ENCODE data around the gene NOL8. TPM values are rescaled to one million over a fixed set of nuclear protein-coding genes. Genes with fewer than 3 reads are reported as not detected.

NOL8 gene
- total RNA-seq, 1 donor from 2014 or later, result 78.4 TPM

DNA sequence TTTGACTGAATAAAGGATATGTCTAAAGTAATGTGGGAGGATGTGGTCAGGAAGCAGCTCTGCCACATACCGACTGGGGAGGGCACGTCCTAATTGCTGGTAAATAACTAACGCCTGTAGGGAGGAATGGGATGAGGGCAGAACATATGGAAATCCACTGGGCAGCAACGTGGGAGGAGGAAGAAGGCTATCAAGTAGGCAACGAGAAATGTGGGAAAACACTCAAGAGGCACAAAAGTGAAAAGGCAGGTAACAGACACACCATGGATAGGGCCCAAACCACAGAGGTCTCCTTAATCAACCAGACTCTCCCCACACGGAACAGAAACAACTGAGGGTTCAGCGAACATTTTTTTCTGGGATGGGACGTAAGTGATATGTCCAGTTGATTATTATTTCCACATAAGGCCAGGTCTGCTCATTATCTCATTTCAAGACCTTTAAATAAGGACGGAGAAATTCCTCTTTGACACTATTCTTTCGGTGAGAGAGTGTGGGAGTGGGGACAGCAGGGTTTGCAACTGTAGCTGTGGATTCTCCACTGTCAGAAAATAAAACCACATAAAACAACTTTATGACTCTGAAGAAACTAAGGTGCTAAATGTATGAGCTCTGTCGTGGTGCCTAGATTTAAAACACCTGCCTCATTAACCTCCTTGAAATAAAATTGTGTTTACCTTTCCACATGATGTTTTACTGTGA, 48.7 kb downstream of the NOL8 start:
- ATAC-seq (ENCODE audit: low read depth), result no peak
- H3K4me1 Mint-ChIP-seq, result no peaks in the 10 kb centered on the region
- peaks cover 92% of the 10 kb centered on the region for H3K36me3 Mint-ChIP-seq (ENCODE audit: low read depth)
- no peaks in the 10 kb centered on the region for H3K27me3 Mint-ChIP-seq
- no peak overlapping the region for H3K27ac Mint-ChIP-seq
- intact Hi-C loops (cut with micrococcal nuclease), result loop anchor here (5.0 kb wide), 1 partner anchor 39 kb away; no protein-coding TSS in a partner anchor
- no peak for DNase-seq
- TF ChIP-seq, protein P1, sequence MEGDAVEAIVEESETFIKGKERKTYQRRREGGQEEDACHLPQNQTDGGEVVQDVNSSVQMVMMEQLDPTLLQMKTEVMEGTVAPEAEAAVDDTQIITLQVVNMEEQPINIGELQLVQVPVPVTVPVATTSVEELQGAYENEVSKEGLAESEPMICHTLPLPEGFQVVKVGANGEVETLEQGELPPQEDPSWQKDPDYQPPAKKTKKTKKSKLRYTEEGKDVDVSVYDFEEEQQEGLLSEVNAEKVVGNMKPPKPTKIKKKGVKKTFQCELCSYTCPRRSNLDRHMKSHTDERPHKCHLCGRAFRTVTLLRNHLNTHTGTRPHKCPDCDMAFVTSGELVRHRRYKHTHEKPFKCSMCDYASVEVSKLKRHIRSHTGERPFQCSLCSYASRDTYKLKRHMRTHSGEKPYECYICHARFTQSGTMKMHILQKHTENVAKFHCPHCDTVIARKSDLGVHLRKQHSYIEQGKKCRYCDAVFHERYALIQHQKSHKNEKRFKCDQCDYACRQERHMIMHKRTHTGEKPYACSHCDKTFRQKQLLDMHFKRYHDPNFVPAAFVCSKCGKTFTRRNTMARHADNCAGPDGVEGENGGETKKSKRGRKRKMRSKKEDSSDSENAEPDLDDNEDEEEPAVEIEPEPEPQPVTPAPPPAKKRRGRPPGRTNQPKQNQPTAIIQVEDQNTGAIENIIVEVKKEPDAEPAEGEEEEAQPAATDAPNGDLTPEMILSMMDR (IDR thresholded peaks at IDR 0.05), result no peak
- no peaks in the 10 kb centered on the region for H3K9me3 Mint-ChIP-seq
- H3K4me3 Mint-ChIP-seq, result no peak overlapping the region
- ChIA-PET POLR2A (no interaction called here), CTCF (no interaction called here)

DNA sequence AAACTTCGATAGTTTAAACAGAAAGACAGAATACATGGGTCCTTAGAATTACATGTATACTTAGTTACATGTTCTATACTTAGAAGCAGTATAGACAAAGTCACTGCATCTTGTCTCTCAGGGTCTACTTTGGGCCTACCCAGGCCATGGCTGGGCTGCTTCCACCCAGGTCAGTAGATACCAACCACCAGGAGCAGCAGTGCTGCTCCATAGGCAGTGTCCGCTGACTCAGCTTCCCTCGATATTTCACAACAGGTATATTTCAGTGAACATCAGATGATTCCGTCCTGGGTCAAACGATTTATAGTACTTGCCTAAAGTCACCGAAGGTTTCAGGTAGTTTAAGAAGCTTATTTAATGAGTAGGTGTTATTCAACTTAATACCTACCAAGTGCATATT, 49.6 kb downstream of the NOL8 start:
- no peak for ATAC-seq (ENCODE audit: low read depth)
- POLR2A ChIA-PET, result no interaction called here
- no peak overlapping the region for H3K27ac Mint-ChIP-seq
- intact Hi-C loops (cut with micrococcal nuclease), result loop anchor here (5.0 kb wide), 1 partner anchor 38 kb away; no protein-coding TSS in a partner anchor
- DNase-seq, result no peak
- no peaks in the 10 kb centered on the region for H3K27me3 Mint-ChIP-seq
- H3K4me3 Mint-ChIP-seq, result no peak overlapping the region
- H3K4me1 Mint-ChIP-seq, result no peaks in the 10 kb centered on the region
- CTCF ChIA-PET, result no interaction called here
- no peaks in the 10 kb centered on the region for H3K9me3 Mint-ChIP-seq
- H3K36me3 Mint-ChIP-seq (ENCODE audit: low read depth), result peaks cover 93% of the 10 kb centered on the region
- TF ChIP-seq, protein P1 (IDR thresholded peaks at IDR 0.05), result no peak

DNA sequence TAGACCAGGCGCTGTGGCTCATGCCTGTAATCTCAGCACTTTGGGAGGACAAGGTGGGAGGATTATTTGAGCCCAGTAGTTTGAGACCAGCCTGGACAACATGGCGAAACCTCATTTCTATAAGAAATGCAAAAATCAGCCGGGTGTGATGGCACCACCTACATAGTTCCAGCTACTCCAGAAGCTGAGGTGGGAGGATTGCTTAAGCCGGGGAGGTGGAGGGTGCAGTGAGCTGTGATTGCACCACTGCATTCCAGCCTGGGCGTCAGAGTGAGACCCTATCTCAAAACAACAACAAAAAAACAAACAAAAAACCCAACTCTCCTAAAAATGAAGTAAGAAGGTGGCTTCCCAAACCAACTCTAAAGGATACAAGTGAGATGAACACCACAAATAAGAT, 54.6 kb downstream of the NOL8 start:
- H3K4me1 Mint-ChIP-seq, result no peaks in the 10 kb centered on the region
- H3K4me3 Mint-ChIP-seq, result no peak overlapping the region
- H3K27ac Mint-ChIP-seq, result no peak overlapping the region
- no peaks in the 10 kb centered on the region for H3K27me3 Mint-ChIP-seq
- TF ChIP-seq, protein P1 (IDR thresholded peaks at IDR 0.05), result no peak
- no peaks in the 10 kb centered on the region for H3K9me3 Mint-ChIP-seq
- POLR2A ChIA-PET, result no interaction called here
- H3K36me3 Mint-ChIP-seq (ENCODE audit: low read depth), result peaks cover 94% of the 10 kb centered on the region
- CTCF ChIA-PET, result no interaction called here
- intact Hi-C loops (cut with micrococcal nuclease), result no loop called here
- DNase-seq (no peak), ATAC-seq (ENCODE audit: low read depth) (no peak)

DNA sequence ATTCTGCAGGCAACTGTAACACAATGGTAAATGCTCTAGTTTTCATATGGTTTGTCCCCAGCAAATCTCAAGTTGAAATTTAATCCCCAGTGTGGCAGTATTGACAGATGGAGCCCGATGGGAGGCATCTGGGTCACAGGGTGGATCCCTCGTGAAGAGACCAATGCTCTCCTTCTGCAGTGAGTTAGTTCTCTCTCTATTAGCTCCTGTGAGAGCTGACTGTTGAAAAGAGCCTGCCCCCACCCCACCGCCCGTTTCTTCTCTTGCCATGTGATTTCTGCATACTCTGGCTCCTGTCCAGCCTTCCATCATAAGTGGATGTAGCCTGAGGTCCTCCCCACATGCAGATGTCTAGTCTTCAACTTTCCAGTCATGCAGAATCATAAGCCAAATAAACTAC, 58.7 kb downstream of the NOL8 start:
- H3K4me3 Mint-ChIP-seq, result no peak overlapping the region
- H3K27me3 Mint-ChIP-seq, result no peaks in the 10 kb centered on the region
- CTCF ChIA-PET, result no interaction called here
- no peaks in the 10 kb centered on the region for H3K4me1 Mint-ChIP-seq
- TF ChIP-seq, protein P1 (IDR thresholded peaks at IDR 0.05), result no peak
- POLR2A ChIA-PET, result no interaction called here
- ATAC-seq (ENCODE audit: low read depth), result no peak
- H3K9me3 Mint-ChIP-seq, result no peaks in the 10 kb centered on the region
- intact Hi-C loops (cut with micrococcal nuclease), result loop anchor here (2.0 kb wide), 1 partner anchor 14 kb away; no protein-coding TSS in a partner anchor
- H3K36me3 Mint-ChIP-seq (ENCODE audit: low read depth), result peaks cover 91% of the 10 kb centered on the region
- no peak for DNase-seq
- no peak overlapping the region for H3K27ac Mint-ChIP-seq

DNA sequence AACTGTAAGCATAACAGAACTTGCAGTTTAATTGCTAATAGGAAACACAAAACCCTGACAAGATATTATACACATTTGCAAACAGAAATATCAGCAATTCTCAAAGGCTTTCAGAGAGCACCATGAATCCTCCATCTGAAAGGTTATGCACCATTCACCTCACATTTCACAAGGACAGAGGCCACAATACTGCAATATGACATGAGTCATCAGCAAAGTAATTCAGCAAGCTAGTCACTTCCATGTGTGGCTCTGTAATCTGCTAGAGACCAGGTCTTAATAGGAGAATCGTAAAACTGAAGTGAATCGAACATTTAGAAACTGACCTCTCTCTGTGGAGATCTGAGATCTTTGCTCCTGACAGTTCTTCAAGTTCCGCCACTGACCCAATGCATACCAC, 60.0 kb downstream of the NOL8 start:
- H3K27ac Mint-ChIP-seq, result no peak overlapping the region

More for the DNA sequence above, 60.0 kb downstream of the NOL8 start:
- DNase-seq (no peak), ATAC-seq (ENCODE audit: low read depth) (no peak)
- Mint-ChIP-seq H3K9me3 (no peaks in the 10 kb centered on the region), H3K4me3 (no peak overlapping the region), H3K36me3 (ENCODE audit: low read depth) (peaks cover 91% of the 10 kb centered on the region), H3K4me1 (no peaks in the 10 kb centered on the region), H3K27me3 (no peaks in the 10 kb centered on the region)
- intact Hi-C loops (cut with micrococcal nuclease), result no loop called here
- CTCF ChIA-PET, result no interaction called here
- TF ChIP-seq, protein P1 (IDR thresholded peaks at IDR 0.05), result no peak
- POLR2A ChIA-PET, result no interaction called here
